Muscle layer of colon (tissue), 2 donors: ENCODE results near the gene SHANK3.

Source experiments
- H3K27ac ChIP-seq: one replicate; pipeline ENCODE4 v1.7.0; 2013; ENCODE audit warnings: low read depth, mild to moderate bottlenecking, low read length, moderate library complexity
- H3K27me3 ChIP-seq, 2 donors: one replicate each; pipeline ENCODE4 v1.7.0; 2013; ENCODE audit warnings: low read length in 2 of 2, mild to moderate bottlenecking in 2 of 2; ENCODE audit not compliant: insufficient read depth in 2 of 2, control insufficient read depth in 1 of 2
- H3K36me3 ChIP-seq: one replicate; pipeline ENCODE4 v1.7.0; 2013; ENCODE audit warnings: mild to moderate bottlenecking, low read length; ENCODE audit not compliant: insufficient read depth
- H3K4me1 ChIP-seq: one replicate; pipeline ENCODE4 v1.7.0; 2013; ENCODE audit warnings: mild to moderate bottlenecking, low read length; ENCODE audit not compliant: insufficient read depth
- H3K4me3 ChIP-seq, 2 donors: one replicate each; pipeline ENCODE4 v1.7.0; 2013; ENCODE audit warnings: low read length in 2 of 2, low read depth in 1 of 2, mild to moderate bottlenecking in 1 of 2, moderate library complexity in 1 of 2
- H3K9ac ChIP-seq: one replicate; pipeline ENCODE4 v1.7.0; 2013; ENCODE audit warnings: low read length
- H3K9me3 ChIP-seq: one replicate; pipeline ENCODE4 v1.7.0; 2013; ENCODE audit warnings: mild to moderate bottlenecking, low read length
- donor health status: abdominal sarcoma.
- donor health status: Adenocarcinoma of cecum.

Gene SHANK3

GRCh38 chr22:50696251-50696798 lies 23.7 kb downstream of the SHANK3 start:
- Histone ChIP-seq H3K4me3 (peak overlapping the region; percentile 21 to 49), H3K27ac (no peak overlapping the region), H3K9ac (no peak overlapping the region)

GRCh38 chr22:50696799-50697561 lies 24.4 kb downstream of the SHANK3 start:
- H3K9ac ChIP-seq: no peak overlapping the region
- peak overlapping the region; percentile 21 to 49 for H3K4me3 ChIP-seq
- no peak overlapping the region for H3K27ac ChIP-seq
- no peaks in the 10 kb centered on the region for H3K9me3 ChIP-seq
- H3K27me3 ChIP-seq: peaks cover 0 to 6% of the 10 kb centered on the region in 2 donors
- no peaks in the 10 kb centered on the region for H3K36me3 ChIP-seq
- H3K4me1 ChIP-seq: no peaks in the 10 kb centered on the region

More at GRCh38 chr22:50696251-50696798, 23.7 kb downstream of the SHANK3 start:
- Histone ChIP-seq H3K27me3 (peaks cover 0 to 6% of the 10 kb centered on the region in 2 donors), H3K4me1 (no peaks in the 10 kb centered on the region), H3K36me3 (no peaks in the 10 kb centered on the region), H3K9me3 (no peaks in the 10 kb centered on the region)

DNA sequence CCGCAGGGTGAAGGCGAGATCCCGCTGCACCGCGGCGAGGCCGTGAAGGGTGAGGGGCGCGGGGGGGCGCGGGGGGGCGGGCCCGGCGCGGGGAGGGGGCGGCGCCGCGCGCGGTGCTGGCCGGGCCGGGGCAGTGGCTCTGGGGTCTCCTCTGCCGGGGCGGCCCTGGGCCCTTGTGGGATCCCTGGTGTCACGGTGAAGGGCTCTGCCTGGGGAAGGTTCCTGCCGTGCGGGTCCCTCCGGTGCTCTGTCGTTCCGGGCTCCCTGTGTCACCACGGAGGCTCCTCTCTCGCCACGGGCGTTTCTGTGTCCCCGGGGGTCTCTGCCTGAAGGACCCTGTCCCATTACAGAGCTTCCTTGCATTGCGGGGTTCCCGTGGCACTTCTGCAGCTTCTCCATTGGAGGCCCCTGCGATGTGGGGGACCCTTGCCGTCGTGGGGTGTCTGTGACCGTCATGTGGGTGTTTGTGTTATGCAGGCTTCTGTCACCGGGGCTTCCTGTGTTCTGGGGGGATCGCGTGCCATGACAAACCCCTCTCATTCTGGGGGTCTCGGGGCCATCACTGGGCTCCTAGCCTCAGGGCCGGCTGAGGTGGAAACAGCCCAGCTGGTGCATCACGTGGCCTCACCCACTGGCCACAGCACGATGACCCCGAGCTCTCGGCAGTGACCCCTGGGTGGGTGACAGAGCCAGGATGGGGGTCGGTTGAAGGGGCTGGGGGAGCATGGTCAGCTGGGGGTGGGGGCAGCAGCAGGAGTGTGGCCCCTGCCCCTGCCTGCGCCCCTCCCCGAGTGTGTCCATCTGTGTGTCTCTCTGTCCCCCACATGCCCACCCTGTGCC lies 25.3 kb downstream of the SHANK3 start:
- no peak overlapping the region for H3K27ac ChIP-seq
- H3K9ac ChIP-seq: no peak overlapping the region
- H3K27me3 ChIP-seq: peaks cover 0 to 6% of the 10 kb centered on the region in 2 donors
- H3K4me3 ChIP-seq: peak overlapping the region in 1 of 2 donors; percentile 56
- no peaks in the 10 kb centered on the region for H3K4me1 ChIP-seq
- H3K36me3 ChIP-seq: no peaks in the 10 kb centered on the region
- no peaks in the 10 kb centered on the region for H3K9me3 ChIP-seq

DNA sequence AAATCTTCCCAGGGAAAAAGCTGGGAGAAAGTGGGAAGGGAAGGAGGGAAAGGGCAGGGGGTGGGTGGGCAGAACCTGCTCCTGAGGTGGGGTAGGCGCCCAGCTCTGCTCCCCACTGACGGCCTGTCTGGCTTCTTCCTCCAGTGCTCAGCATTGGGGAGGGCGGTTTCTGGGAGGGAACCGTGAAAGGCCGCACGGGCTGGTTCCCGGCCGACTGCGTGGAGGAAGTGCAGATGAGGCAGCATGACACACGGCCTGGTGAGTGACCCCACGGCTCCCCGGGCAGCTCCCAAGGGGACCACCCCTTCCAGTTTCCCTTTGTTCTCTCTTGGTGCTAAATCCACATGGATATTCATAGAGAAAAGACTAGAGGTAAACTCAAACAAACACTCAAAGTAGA lies 25.9 kb downstream of the SHANK3 start:
- H3K9ac ChIP-seq: no peak overlapping the region
- no peaks in the 10 kb centered on the region for H3K36me3 ChIP-seq
- H3K4me3 ChIP-seq: no peak overlapping the region
- no peaks in the 10 kb centered on the region for H3K4me1 ChIP-seq
- peaks cover 0 to 6% of the 10 kb centered on the region in 2 donors for H3K27me3 ChIP-seq
- H3K9me3 ChIP-seq: no peaks in the 10 kb centered on the region
- H3K27ac ChIP-seq: no peak overlapping the region

DNA sequence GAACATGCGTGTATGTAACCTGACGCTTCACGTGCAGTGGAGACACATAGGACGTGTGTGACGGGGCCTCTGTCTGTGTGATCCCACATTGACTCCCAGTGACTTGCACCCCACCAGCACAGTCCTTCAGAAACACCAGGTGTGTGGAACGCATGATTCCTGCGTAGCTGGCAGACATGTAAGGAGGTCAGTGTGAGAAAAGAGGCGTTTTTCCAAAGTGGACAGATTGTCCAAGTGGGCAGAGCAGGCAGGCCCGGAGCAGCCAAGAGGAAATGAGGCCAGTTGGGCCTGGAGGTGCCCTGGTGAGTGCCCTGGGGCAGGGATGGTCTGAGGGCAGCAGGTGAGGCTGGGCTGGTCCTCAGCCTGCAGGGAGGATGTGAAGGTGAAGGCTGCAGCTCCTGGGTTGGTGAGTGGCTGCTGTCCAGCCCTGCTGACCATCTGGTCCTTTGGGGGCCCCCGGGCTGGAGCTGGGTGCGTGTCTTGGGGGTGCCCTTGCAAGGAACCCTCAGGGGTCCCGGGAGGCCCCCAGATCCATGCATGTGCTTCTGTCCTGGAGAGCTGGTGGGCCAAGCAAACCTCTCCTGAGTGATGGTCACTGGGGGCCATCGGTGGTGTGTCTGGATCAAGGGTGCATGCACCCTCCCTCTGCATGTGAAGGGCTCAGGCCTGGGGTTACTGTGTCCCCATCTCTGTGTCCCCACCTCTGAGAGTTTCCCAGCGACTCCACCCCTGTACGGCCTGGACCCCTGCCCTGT lies 26.6 kb downstream of the SHANK3 start:
- Histone ChIP-seq H3K9ac (no peak overlapping the region), H3K27ac (no peak overlapping the region), H3K36me3 (no peaks in the 10 kb centered on the region)

GRCh38 chr22:50699756-50700386 lies 27.2 kb downstream of the SHANK3 start:
- Histone ChIP-seq H3K4me3 (no peak overlapping the region), H3K27me3 (peaks cover 0 to 6% of the 10 kb centered on the region in 2 donors), H3K4me1 (no peaks in the 10 kb centered on the region), H3K9ac (no peak overlapping the region), H3K36me3 (no peaks in the 10 kb centered on the region), H3K27ac (no peak overlapping the region), H3K9me3 (no peaks in the 10 kb centered on the region)

More for the DNA sequence above, 26.6 kb downstream of the SHANK3 start:
- Histone ChIP-seq H3K4me3 (no peak overlapping the region), H3K27me3 (peaks cover 0 to 6% of the 10 kb centered on the region in 2 donors), H3K9me3 (no peaks in the 10 kb centered on the region), H3K4me1 (no peaks in the 10 kb centered on the region)

DNA sequence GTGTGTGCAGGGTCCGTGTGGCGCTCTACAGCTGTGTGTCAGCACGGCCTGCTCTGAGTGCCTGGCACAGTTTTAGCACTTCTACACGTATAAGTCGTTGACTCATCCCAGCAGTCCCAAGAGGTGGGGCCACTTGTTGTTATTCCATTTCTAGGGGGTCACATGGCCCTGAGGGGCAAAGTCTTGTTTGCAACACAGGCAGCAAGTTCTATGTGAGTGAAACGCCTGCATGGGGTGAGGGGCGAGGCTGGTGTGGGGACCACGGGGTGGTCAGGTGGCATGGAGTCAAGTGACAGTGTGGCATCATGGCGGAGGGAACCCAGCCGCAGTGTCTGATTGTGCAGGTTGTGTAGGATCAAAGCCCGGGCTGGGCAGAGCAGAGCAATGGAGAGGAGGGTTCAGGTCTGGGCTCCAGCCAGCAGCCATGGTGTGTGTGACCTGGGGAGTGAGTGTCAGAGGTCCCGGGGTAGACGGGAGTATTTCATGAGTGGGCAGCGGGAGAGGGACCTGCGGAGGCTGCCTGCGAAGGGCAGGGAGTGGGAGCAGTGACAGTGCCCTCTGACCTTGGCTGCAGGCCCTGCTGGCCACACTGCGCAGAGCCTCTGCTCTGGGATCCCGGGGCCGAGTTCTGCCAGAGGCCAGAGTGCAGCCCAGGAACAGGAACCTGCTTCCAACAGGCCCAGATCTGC lies 27.9 kb downstream of the SHANK3 start:
- Histone ChIP-seq H3K9me3 (no peaks in the 10 kb centered on the region), H3K9ac (no peak overlapping the region), H3K27ac (no peak overlapping the region), H3K27me3 (peaks cover 0 to 6% of the 10 kb centered on the region in 2 donors), H3K4me3 (no peak overlapping the region), H3K36me3 (no peaks in the 10 kb centered on the region), H3K4me1 (peaks cover 3% of the 10 kb centered on the region)

DNA sequence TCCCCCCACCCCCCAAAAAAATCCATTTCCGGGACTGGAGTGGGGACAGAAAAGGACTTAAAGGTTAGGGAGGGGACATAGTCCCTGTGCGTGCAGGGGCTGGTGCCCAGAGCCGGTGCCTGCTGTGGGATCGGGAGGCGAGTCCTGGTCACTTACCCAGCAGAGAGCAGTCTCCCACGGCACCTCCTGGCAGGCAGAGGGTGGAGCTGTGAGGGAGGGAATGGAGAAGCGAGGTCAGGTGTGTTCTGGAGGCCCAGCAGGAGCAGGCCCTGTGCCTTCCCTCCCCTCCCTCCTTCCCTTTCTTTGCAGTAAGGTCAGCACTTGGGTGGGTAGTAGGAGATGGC lies 28.4 kb downstream of the SHANK3 start:
- peaks cover 3% of the 10 kb centered on the region for H3K4me1 ChIP-seq
- H3K4me3 ChIP-seq: no peak overlapping the region
- H3K36me3 ChIP-seq: no peaks in the 10 kb centered on the region
- no peak overlapping the region for H3K27ac ChIP-seq
- H3K9me3 ChIP-seq: no peaks in the 10 kb centered on the region
- no peak overlapping the region for H3K9ac ChIP-seq
- peaks cover 0 to 6% of the 10 kb centered on the region in 2 donors for H3K27me3 ChIP-seq

GRCh38 chr22:50701428-50702154 lies 29.0 kb downstream of the SHANK3 start:
- Histone ChIP-seq H3K36me3 (no peaks in the 10 kb centered on the region), H3K9ac (no peak overlapping the region), H3K4me1 (peaks cover 3% of the 10 kb centered on the region), H3K27ac (no peak overlapping the region), H3K27me3 (peaks cover 0 to 4% of the 10 kb centered on the region in 2 donors), H3K9me3 (no peaks in the 10 kb centered on the region), H3K4me3 (no peak overlapping the region)

GRCh38 chr22:50702261-50702671 lies 29.6 kb downstream of the SHANK3 start:
- Histone ChIP-seq H3K27ac (no peak overlapping the region), H3K36me3 (no peaks in the 10 kb centered on the region), H3K4me1 (peaks cover 3% of the 10 kb centered on the region), H3K9ac (no peak overlapping the region), H3K27me3 (no peaks in the 10 kb centered on the region), H3K4me3 (no peak overlapping the region), H3K9me3 (no peaks in the 10 kb centered on the region)
